HCT116 (cell line): Measurements from ENCODE around the gene HBG2. TPM values are rescaled to one million over a fixed set of nuclear protein-coding genes. Genes with fewer than 3 reads are reported as not detected.

Source experiments
- ATAC-seq: fragments of 200-7000 bp; cut with Tn5 transposase; 2 replicates; pipeline ENCODE4 v1.9.1; 2020; ENCODE audit warnings: mild to moderate bottlenecking, moderate library complexity
- BruUV-seq: library from RNA; stranded (reverse); fragments of 400-500 nt; replicated peaks from 2 replicates; lab custom pipeline; 2021; lab: Mats Ljungman, UMichigan
- CTCF ChIA-PET: fragments of 300-600 bp; sonication (Branson Sonifier 250); formaldehyde crosslinking; loops from one replicate; lab custom pipeline; 2021; ENCODE audit warnings: antibody characterized with exemption; lab: Charles Lee
- POLR2A ChIA-PET: fragments of 300-600, 350-600 bp; sonication (Branson Sonifier 250); formaldehyde crosslinking; loops from one replicate; lab custom pipeline; 2021; ENCODE audit warnings: antibody characterized with exemption; lab: Charles Lee
- RAD21 ChIA-PET, 2 experiments: fragments of 300-600 bp; sonication (Branson Sonifier 250); formaldehyde crosslinking; loops; one replicate each; lab custom pipeline; 2023; ENCODE audit warnings: low total read pairs in 2 of 2; ENCODE audit not compliant: uncharacterized antibody in 2 of 2, unreplicated experiment in 2 of 2, low non-redundant PET in 1 of 2; lab: Charles Lee
- DNase-seq: peaks from one replicate; pipeline ENCODE4 v3.0.0-alpha.2; 2010; ENCODE audit warnings: low read depth, low spot score
- H2AFZ ChIP-seq: fragments of 200-600 bp; shearing (Covaris generic), sonication (generic); 2 replicates; pipeline ENCODE4 v1.6.1; 2017; ENCODE audit warnings: low read depth, mixed run types, mixed read lengths, antibody characterized with exemption, low read length; ENCODE audit not compliant: poor library complexity, severe bottlenecking
- H3K27ac ChIP-seq: 2 replicates; pipeline ENCODE4 v1.5.1; 2012; ENCODE audit warnings: low read depth, low read length
- H3K27me3 ChIP-seq: fragments of 200-600 bp; sonication (generic); 2 replicates; pipeline ENCODE4 v1.6.1; 2016; ENCODE audit warnings: mixed run types, low read length, mixed read lengths; ENCODE audit not compliant: insufficient read depth
- H3K36me3 ChIP-seq, 2 experiments: fragments of 200-500 bp in 1 of 2; fragments of 200-600 bp in 1 of 2; sonication (Bioruptor generic) in 1 of 2; sonication (generic) in 1 of 2; 2 replicates each; pipeline versions ENCODE4 v1.5.1 to v1.6.1; 2014 to 2016; ENCODE audit warnings: low read length in 2 of 2, inconsistent platforms in 1 of 2, mixed read lengths in 1 of 2, mixed run types in 1 of 2; ENCODE audit not compliant: insufficient read depth in 2 of 2, control insufficient read depth in 1 of 2
- H3K4me1 ChIP-seq, 2 experiments: fragments of 200-600 bp in 1 of 2; sonication (generic) in 1 of 2; 2 replicates each; pipeline versions ENCODE4 v1.5.1 to v1.6.1; 2012 to 2017; ENCODE audit warnings: low read length in 2 of 2, inconsistent platforms in 1 of 2, mild to moderate bottlenecking in 1 of 2, mixed read lengths in 1 of 2, mixed run types in 1 of 2, moderate library complexity in 1 of 2; ENCODE audit not compliant: insufficient read depth in 2 of 2, control insufficient read depth in 1 of 2
- H3K4me2 ChIP-seq: fragments of 200-600 bp; sonication (generic); 2 replicates; pipeline ENCODE4 v1.6.1; 2017; ENCODE audit warnings: mixed run types, low read length, mixed read lengths
- H3K4me3 ChIP-seq, 2 experiments: fragments of 200-600 bp in 1 of 2; sonication (generic) in 1 of 2; replicated peaks in 1 of 2; 2 replicates each; pipeline ENCODE4 v1.5.1; 2011 to 2016; ENCODE audit warnings: low read length in 2 of 2, control low read depth in 1 of 2, low read depth in 1 of 2, mild to moderate bottlenecking in 1 of 2, mixed read lengths in 1 of 2, mixed run types in 1 of 2
- H3K79me2 ChIP-seq: fragments of 200-600 bp; sonication (generic); 2 replicates; pipeline ENCODE4 v1.6.1; 2017; ENCODE audit warnings: mild to moderate bottlenecking, mixed run types, low read length, moderate library complexity, mixed read lengths; ENCODE audit not compliant: insufficient read depth
- H3K9ac ChIP-seq: fragments of 200-600 bp; sonication (generic); 2 replicates; pipeline ENCODE4 v1.6.1; 2016; ENCODE audit warnings: low read length, mixed read lengths
- H3K9me2 ChIP-seq: fragments of 200-600 bp; sonication (generic), shearing (Covaris generic); 2 replicates; pipeline ENCODE4 v1.6.1; 2017; ENCODE audit warnings: mixed run types, mild to moderate bottlenecking, moderate library complexity; ENCODE audit not compliant: insufficient read depth
- H3K9me3 ChIP-seq, 2 experiments: fragments of 200-500 bp in 1 of 2; fragments of 200-600 bp in 1 of 2; sonication (Bioruptor generic) in 1 of 2; sonication (generic) in 1 of 2; 2 replicates each; pipeline ENCODE4 v1.6.1; 2014 to 2017; ENCODE audit warnings: low read length in 2 of 2, mixed read lengths in 2 of 2, inconsistent platforms in 1 of 2, low read depth in 1 of 2, mild to moderate bottlenecking in 1 of 2, mixed run types in 1 of 2, moderate library complexity in 1 of 2; ENCODE audit not compliant: control insufficient read depth in 1 of 2, insufficient read depth in 1 of 2
- H4K20me1 ChIP-seq: fragments of 200-600 bp; sonication (generic), shearing (Covaris generic); 2 replicates; pipeline ENCODE4 v1.6.1; 2017; ENCODE audit warnings: mixed run types, mild to moderate bottlenecking, moderate library complexity; ENCODE audit not compliant: insufficient read depth
- CEBPB ChIP-seq: IDR thresholded peaks from 2 replicates; pipeline ENCODE4 v1.6.1; 2012; ENCODE audit warnings: low read depth
- EGR1 ChIP-seq: IDR thresholded peaks from 2 replicates; pipeline ENCODE4 v1.6.1; 2012; ENCODE audit warnings: low read depth
- ELF1 ChIP-seq: IDR thresholded peaks from 2 replicates; pipeline ENCODE4 v1.6.1; 2012; ENCODE audit warnings: low read depth, borderline replicate concordance
- EZH2 ChIP-seq: fragments of 200-600 bp; sonication (generic); IDR thresholded peaks from 2 replicates; pipeline ENCODE4 v1.6.1; 2017; ENCODE audit warnings: antibody characterized with exemption, mixed run types
- FOSL1 ChIP-seq: IDR thresholded peaks from 2 replicates; pipeline ENCODE4 v1.6.1; 2012; ENCODE audit warnings: low read depth
- JUND ChIP-seq: IDR thresholded peaks from 2 replicates; pipeline ENCODE4 v1.6.1; 2012
- RAD21 ChIP-seq: IDR thresholded peaks from 2 replicates; pipeline ENCODE4 v1.6.1; 2012; ENCODE audit warnings: low read depth, mild to moderate bottlenecking
- SIN3A ChIP-seq: IDR thresholded peaks from 2 replicates; pipeline ENCODE4 v1.6.1; 2012; ENCODE audit warnings: low read depth
- SP1 ChIP-seq: IDR thresholded peaks from 2 replicates; pipeline ENCODE4 v1.6.1; 2012; ENCODE audit warnings: low read depth
- SRF ChIP-seq: IDR thresholded peaks from 2 replicates; pipeline ENCODE4 v1.6.1; 2012; ENCODE audit warnings: low read depth
- TCF7L2 ChIP-seq: IDR thresholded peaks from 2 replicates; pipeline ENCODE4 v1.7.0; 2011; ENCODE audit warnings: borderline replicate concordance, inconsistent platforms; ENCODE audit not compliant: insufficient read depth, insufficient read length; ENCODE audit errors: extremely low read depth
- YY1 ChIP-seq: IDR thresholded peaks from 2 replicates; pipeline ENCODE4 v1.6.1; 2011; ENCODE audit warnings: low read length, low read depth, moderate library complexity, mild to moderate bottlenecking; ENCODE audit not compliant: insufficient replicate concordance; ENCODE audit errors: extremely low read depth
- ZFX ChIP-seq: fragments of 450-650 bp; IDR thresholded peaks from 2 replicates; pipeline ENCODE4 v1.6.1; 2017
- ZNF274 ChIP-seq: fragments of 200-500 bp; sonication (Bioruptor generic); IDR thresholded peaks from 2 replicates; pipeline ENCODE4 v1.6.1; 2014; ENCODE audit warnings: mild to moderate bottlenecking, low read depth, low read length, inconsistent platforms
- intact Hi-C: fragments of 100-400 bp; cut with micrococcal nuclease; formaldehyde crosslinking; loops from 2 replicates; pipeline ENCODE4 v1.10.0; 2022
- total RNA-seq: library from RNA; stranded (reverse); gene quantifications from one replicate; pipeline ENCODE4 v1.2.1, GENCODE V29; 2021; ENCODE audit not compliant: unreplicated experiment
- TF ChIP-seq, protein P1 (sequence below): IDR thresholded peaks from 2 replicates; pipeline ENCODE4 v1.6.1; 2012
- TF ChIP-seq, protein P2 (sequence below): IDR thresholded peaks from 2 replicates; pipeline ENCODE4 v1.6.1; 2012
- TF ChIP-seq, protein P3 (sequence below), 3 experiments: fragments of 200-600 bp in 1 of 3; sonication (generic) in 1 of 3; IDR thresholded peaks in 2 of 3; conservative IDR thresholded peaks in 1 of 3; 2 replicates each; pipeline ENCODE4 v1.5.1; 2012 to 2017; ENCODE audit warnings: low read depth in 2 of 3, low read length in 2 of 3, antibody characterized with exemption in 1 of 3, borderline replicate concordance in 1 of 3, control low read depth in 1 of 3, mild to moderate bottlenecking in 1 of 3, mixed read lengths in 1 of 3, mixed run types in 1 of 3, moderate library complexity in 1 of 3; ENCODE audit not compliant: insufficient read depth in 1 of 3

HBG2 gene
- total RNA-seq, 1 experiment from 2014 or later, result 48.1 TPM

DNA sequence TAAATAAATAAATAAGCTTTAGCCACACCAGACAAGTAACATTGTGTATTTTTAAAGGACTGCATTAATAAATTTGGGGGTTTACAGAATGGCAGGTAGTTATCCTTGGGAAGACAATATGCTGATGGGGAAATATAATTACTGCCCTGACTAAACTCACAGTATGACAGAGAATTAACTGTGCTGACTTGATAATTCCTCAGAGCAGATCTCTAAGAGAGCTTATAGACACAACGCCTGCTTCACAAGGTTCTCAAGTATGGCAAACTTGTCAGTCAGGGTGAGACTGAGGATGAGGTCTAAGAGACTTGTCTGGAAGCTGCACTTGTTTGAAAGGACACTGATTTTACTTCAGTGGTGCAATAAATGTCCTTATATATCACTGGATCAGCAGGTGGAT lies 43.9 kb upstream of the HBG2 start:
- no peak overlapping the region for H2AFZ ChIP-seq
- ChIA-PET POLR2A (no interaction called here), CTCF (no interaction called here)

DNA sequence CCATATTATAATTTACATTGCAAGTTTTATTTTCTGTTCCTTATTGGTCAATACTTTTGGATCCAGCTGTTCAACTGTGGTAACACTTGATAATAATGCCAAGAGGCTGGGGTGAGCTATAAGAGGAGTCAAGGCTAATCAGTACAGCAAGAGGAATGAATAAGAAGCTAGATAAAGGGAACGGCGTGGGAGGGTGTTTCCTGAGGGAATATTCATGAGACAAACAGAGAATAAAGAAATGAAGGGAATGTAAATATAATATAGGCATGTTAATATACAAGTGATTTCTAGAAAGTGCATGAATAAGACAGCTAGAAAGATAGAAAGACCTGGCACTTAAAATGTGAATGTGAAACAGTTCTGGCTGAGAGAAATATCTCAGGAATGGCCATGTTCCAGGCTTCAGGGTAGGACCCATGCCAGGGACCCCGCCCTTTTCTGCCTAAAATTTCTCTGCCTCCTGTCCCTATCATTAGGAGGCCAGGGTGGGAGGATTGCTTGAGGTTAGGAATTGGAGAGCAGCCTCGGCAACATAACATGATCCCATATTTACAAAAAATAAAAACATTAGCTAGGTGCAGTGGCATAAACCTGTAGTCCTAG lies 43.2 kb upstream of the HBG2 start:
- H3K9me3 ChIP-seq, result no peaks in the 10 kb centered on the region
- DNase-seq (no peak), ATAC-seq (no peak)
- H3K27me3 ChIP-seq, result no peaks in the 10 kb centered on the region
- H3K4me1 ChIP-seq, result no peaks in the 10 kb centered on the region
- peaks cover 0 to 25% of the 10 kb centered on the region in 2 experiments; a peak in 1 of 4 replicates for H3K36me3 ChIP-seq
- no peak overlapping the region for H3K9ac ChIP-seq
- no peaks in the 10 kb centered on the region for H3K79me2 ChIP-seq
- RAD21 ChIA-PET, result no interaction called here
- TF ChIP-seq CEBPB (no peak), TCF7L2 (no peak), SIN3A (no peak), SRF (no peak), JUND (no peak), EZH2 (no peak), YY1 (no peak), ZNF274 (no peak), SP1 (no peak), EGR1 (no peak), ZFX (no peak), FOSL1 (no peak)
- TF ChIP-seq, protein P1, sequence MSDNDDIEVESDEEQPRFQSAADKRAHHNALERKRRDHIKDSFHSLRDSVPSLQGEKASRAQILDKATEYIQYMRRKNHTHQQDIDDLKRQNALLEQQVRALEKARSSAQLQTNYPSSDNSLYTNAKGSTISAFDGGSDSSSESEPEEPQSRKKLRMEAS, result no peak
- H4K20me1 ChIP-seq, result no peaks in the 10 kb centered on the region; the same call in 1 of the 2 replicates
- no TSS peak for BruUV-seq
- POLR2A ChIA-PET, result no interaction called here
- intact Hi-C loops, result no loop called here
- no peaks in the 10 kb centered on the region for H3K9me2 ChIP-seq
- no peak overlapping the region for H3K4me3 ChIP-seq
- no peak overlapping the region for H3K27ac ChIP-seq
- H2AFZ ChIP-seq, result no peak overlapping the region
- no peak overlapping the region for H3K4me2 ChIP-seq
- CTCF ChIA-PET, result no interaction called here

More for the DNA sequence above, 43.9 kb upstream of the HBG2 start:
- H3K27me3 ChIP-seq, result no peaks in the 10 kb centered on the region
- H3K9me2 ChIP-seq, result no peaks in the 10 kb centered on the region
- TF ChIP-seq, protein P2, sequence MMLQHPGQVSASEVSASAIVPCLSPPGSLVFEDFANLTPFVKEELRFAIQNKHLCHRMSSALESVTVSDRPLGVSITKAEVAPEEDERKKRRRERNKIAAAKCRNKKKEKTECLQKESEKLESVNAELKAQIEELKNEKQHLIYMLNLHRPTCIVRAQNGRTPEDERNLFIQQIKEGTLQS, result no peak
- TF ChIP-seq SP1 (no peak), ELF1 (no peak), RAD21 (no peak), ZFX (no peak)
- TF ChIP-seq, protein P3, sequence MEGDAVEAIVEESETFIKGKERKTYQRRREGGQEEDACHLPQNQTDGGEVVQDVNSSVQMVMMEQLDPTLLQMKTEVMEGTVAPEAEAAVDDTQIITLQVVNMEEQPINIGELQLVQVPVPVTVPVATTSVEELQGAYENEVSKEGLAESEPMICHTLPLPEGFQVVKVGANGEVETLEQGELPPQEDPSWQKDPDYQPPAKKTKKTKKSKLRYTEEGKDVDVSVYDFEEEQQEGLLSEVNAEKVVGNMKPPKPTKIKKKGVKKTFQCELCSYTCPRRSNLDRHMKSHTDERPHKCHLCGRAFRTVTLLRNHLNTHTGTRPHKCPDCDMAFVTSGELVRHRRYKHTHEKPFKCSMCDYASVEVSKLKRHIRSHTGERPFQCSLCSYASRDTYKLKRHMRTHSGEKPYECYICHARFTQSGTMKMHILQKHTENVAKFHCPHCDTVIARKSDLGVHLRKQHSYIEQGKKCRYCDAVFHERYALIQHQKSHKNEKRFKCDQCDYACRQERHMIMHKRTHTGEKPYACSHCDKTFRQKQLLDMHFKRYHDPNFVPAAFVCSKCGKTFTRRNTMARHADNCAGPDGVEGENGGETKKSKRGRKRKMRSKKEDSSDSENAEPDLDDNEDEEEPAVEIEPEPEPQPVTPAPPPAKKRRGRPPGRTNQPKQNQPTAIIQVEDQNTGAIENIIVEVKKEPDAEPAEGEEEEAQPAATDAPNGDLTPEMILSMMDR (IDR thresholded peaks at IDR 0.05 in 2 of 3, conservative IDR thresholded peaks at IDR 0.05 in 1 of 3; ENCODE audit: borderline replicate concordance in 1 of 3, insufficient read depth in 1 of 3, low read depth in 2 of 3, low read length in 2 of 3), result no peak
- H3K36me3 ChIP-seq, result peaks cover 1 to 26% of the 10 kb centered on the region in 2 experiments; a peak in 2 of 4 replicates
- no peaks in the 10 kb centered on the region for H3K4me1 ChIP-seq
- no peak for DNase-seq
- H4K20me1 ChIP-seq, result no peaks in the 10 kb centered on the region
- H3K9me3 ChIP-seq, result no peaks in the 10 kb centered on the region
- intact Hi-C loops, result no loop called here
- RAD21 ChIA-PET, result no interaction called here
- no peak overlapping the region for H3K9ac ChIP-seq
- H3K79me2 ChIP-seq, result no peaks in the 10 kb centered on the region
- no peak overlapping the region for H3K4me2 ChIP-seq
- no TSS peak for BruUV-seq
- ATAC-seq, result no peak
- no peak overlapping the region for H3K27ac ChIP-seq
- H3K4me3 ChIP-seq, result no peak overlapping the region
